Measurements from ENCODE around the gene MAP10. TPM values are rescaled to one million over a fixed set of nuclear protein-coding genes. Genes with fewer than 3 reads are reported as not detected.
A peak's percentile ranks its signal among the peaks of the same experiment; 100 is the strongest.

The MAP10 gene
- polyA plus RNA-seq, 3 donors = 5.3 to 7.0 (median 6.5) TPM

- no peak for DNase-seq
These were observed 16.9 kb upstream of the MAP10 start for GRCh38 chr1:232788235-232788872.

DNA sequence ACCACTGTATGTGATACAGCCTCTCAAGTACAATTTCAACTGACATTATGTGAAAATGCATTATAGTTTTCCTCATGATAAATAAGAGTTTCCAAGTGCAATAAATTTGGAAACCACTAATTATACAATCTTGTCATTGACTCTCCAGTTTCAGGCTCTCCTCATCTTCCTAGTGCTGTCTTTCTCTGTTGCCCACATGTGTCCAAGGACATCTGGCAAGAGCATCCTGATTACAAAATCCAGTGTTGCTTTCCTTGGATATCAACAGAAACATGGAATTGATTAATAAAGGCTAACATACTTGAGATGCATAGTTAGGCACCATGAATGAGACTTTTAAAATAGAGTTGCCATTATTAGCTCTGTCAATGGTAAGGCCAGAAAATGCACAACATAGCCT is 15.6 kb upstream of the MAP10 start:
- DNase-seq = no peak

DNA sequence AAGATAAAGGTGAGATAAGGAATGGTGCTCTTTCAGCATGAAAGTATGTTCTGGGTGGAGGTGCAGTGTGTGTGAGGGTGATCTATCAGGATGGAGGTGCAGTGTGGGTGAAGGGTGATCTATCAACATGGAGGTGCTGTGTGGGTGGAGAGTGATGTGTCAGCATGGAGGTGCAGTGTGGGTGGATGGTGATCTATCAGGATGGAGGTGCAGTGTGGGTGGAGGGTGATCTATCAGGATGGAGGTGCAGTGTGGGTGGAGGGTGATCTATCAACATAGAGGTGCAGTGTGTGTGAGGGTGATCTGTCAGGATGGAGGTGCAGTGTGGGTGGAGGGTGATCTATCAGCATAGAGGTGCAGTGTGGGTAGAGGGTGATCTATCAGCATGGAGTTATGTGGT is 12.3 kb upstream of the MAP10 start:
- DNase-seq = no peak

DNA sequence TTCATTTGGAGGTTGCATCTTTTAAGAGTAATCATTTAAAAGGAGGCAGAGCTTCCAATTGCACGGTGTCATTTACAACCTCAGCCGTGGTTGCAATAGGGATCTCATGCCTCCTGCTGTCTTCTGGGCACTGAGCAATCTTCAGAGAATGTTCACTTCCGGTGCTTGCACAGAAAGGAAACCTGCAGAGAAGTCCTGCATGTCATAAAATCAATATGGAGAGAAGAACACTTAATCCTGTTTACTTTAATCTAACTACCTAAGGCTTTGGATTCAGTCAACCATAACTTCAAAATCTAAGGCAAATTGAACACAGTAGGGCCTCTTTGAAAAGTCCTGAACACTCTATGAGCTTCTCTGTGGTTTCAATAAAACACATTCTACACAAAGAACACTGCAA is 11.3 kb upstream of the MAP10 start:
- DNase-seq = peak; percentile 17

GRCh38 chr1:232795497-232796053 is 9.6 kb upstream of the MAP10 start:
- DNase-seq = no peak

GRCh38 chr1:232797856-232798510 is 7.2 kb upstream of the MAP10 start:
- no peak for DNase-seq

- no peak for DNase-seq
These were observed 6.3 kb upstream of the MAP10 start for GRCh38 chr1:232798920-232799319.

DNA sequence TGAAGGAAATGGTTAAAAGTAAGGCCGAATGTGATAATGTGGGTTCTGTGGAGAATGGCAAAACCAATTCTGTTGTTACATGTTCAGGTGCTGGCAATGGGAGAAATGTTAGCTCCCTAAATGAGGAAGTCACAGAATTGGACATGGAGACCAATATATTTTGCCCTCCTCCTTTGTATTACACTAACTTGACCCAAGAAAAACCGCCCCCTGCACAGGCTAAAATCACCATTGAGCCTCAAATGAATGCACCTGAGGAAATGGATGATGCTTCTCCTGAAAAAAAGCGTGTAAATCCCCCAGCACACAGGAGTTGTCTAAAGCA is 932 bp downstream of the MAP10 start:
- no peak for DNase-seq

GRCh38 chr1:232810856-232811255 is 5.6 kb downstream of the MAP10 start:
- DNase-seq = no peak

DNA sequence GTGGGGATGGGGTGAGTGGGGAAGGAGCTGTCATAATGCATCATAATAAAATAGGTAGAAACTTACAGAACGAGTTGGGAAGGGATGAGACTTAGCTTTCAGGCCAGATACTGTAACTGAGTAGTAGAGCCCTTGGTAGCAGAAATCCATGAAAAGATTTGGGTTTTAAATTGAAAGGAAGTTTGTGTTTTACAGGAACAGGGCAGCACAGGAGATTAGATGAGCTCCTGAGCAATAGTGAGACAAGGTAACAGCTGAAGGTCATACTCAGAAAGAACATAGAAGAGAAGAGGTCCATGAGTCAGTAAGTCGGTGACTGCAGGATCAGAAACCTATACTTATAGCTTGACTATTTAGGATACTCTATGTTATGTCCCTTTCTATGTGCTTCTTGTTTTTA is 7.3 kb downstream of the MAP10 start:
- no peak for DNase-seq

DNA sequence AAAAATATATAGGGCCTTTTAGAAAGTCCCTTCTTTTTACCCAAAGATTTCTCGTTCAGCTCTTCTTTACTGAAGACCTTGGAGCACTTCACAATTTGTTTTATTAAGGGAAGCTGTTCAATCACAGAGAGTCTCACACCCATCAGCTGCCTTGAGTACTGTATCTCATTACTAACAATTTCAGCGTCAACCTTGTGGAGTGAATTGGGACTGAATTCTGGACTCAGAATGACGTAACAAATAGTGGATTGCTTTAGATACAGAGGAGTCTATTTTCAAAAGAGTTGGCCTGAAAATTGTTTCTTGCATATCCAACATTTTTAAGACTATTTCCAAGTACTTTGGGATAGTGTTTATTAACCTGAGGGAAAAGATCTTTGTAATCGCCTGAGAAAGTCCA is 7.9 kb downstream of the MAP10 start:
- DNase-seq = no peak

- no peak for DNase-seq
These were observed 8.5 kb downstream of the MAP10 start for GRCh38 chr1:232813760-232814159.

DNA sequence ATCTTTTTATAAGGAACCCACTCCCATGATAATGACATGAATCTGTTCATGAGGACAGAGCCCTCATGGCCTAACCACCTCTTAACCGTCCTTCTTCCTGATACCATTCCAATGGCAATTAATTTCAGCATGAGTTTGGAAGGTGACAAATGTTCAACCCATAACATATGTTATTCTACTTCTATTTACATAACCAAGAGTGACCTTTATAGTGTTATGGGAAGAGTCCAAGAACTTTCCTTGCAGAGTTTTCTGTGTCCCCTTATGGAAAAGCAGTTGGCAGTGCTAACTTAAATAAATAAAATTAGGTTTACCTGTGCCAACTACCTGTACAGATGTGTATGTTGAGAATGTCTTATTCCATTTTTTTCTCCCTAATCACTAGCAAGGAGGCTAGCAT is 11.1 kb downstream of the MAP10 start:
- DNase-seq = no peak

GRCh38 chr1:232818040-232818439 is 12.8 kb downstream of the MAP10 start:
- DNase-seq = no peak

DNA sequence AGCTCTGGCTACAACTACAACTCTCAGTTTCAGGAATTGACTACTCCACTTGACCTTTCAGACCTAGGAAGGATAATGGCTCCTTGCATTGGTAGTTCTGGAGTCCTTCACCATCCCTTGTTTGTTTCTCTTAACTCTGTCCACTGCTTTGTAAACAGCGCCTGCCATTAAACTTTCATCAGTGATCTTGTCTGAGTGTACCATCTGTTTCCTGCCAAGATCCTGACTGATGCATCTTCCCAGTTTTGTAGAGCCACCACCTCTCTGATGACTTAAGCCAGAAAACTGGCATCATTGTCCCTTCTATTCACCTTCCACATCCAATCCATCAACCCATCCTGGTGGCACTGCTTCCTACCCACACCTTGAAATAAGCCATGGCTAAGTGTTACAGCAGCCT is 15.2 kb downstream of the MAP10 start:
- DNase-seq = no peak

- no peak for DNase-seq
These were observed 17.3 kb downstream of the MAP10 start for GRCh38 chr1:232822530-232822929.

GRCh38 chr1:232826318-232826717 is 21.1 kb downstream of the MAP10 start:
- DNase-seq = no peak

DNA sequence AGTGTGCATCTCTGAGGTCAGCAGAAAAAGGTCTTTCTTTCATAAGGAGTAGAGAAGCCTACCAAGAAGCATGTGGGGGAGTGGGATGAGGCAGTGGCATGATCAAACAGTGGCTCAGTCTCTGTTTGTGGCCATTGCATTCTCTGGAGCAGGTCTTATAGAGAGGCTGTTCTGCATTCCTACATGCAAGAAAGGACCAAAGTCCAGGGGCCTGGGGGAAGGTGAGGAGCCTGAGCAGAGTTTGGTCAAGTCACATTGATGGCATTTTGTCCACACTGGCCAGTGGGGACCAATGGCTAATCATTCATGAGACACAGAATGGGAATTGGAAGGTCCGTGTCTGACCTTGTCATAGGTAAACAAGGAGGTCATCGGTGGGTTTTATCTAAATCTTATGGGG is 25.4 kb downstream of the MAP10 start:
- no peak for DNase-seq

DNA sequence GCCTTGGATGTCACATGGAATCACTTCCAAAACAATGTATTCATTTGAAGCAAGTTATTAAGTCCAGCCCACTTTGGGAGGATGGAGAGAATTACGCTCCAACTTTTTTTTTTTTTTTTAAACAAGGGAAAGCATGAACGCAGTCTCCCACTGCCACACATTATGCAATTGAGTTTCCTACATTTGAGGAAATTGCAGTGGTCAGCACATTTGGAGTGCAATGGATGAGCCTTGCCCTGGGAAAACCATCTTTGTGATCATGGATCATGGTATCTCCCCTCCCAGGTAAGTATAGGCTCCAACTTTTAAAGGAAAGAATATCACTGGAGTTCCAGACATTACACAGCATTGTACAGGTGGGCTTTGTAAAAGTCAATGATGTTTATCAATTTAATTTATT is 26.7 kb downstream of the MAP10 start:
- no peak for DNase-seq

- DNase-seq = no peak
These were observed 28.9 kb downstream of the MAP10 start for GRCh38 chr1:232834066-232834465.

DNA sequence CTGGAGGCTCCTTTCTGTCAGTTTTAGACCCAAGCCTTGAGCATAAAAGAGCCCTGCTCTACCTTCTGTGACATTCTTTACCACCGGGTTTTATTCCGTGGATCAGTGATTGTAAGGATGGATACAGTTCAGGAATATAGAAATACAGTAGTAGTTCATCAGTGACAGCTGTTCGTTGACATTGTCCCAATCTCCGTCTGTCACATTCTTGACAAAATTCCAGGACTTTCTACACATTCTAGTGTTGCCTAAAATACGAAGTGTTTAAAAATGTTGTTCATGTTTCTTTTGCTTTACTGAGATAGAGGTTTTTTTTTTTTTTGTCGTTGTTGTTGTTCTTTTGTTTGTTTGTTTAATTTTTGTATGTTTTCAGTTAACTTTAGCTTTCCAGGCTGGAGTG is 29.9 kb downstream of the MAP10 start:
- DNase-seq = no peak

GRCh38 chr1:232837087-232837486 is 31.9 kb downstream of the MAP10 start:
- no peak for DNase-seq

GRCh38 chr1:232841823-232842565 is 36.8 kb downstream of the MAP10 start:
- no peak for DNase-seq

Measured in renal pelvis (tissue), 4 donors.